Astrocyte (in vitro differentiated cells and primary cell): Measurements from ENCODE around the gene RPAP3. TPM values are rescaled to one million over a fixed set of nuclear protein-coding genes. Genes with fewer than 3 reads are reported as not detected.

ENCODE experiments used
- DNase-seq: peaks from one replicate; pipeline ENCODE4 v3.0.0-alpha.2; 2010; ENCODE audit warnings: low read depth
- FAIRE-seq: peaks from 2 replicates; lab custom pipeline; 2011; peaks lifted over from hg19 to GRCh38; lab: Jason Lieb, UNC
- H2AFZ ChIP-seq: 2 replicates; pipeline ENCODE4 v1.6.0; 2012; ENCODE audit warnings: low read depth, low read length, inconsistent platforms
- H3K27ac ChIP-seq: 2 replicates; pipeline ENCODE4 v1.5.1; 2011; ENCODE audit warnings: low read depth, low read length, inconsistent platforms
- H3K27me3 ChIP-seq: 2 replicates; pipeline ENCODE4 v1.6.0; 2011; ENCODE audit warnings: low read length, inconsistent platforms; ENCODE audit not compliant: insufficient read depth
- H3K36me3 ChIP-seq: 2 replicates; pipeline ENCODE4 v1.5.1; 2011; ENCODE audit warnings: low read length, inconsistent platforms; ENCODE audit not compliant: insufficient read depth
- H3K4me1 ChIP-seq: 2 replicates; pipeline ENCODE4 v1.5.1; 2011; ENCODE audit warnings: low read length, inconsistent platforms; ENCODE audit not compliant: insufficient read depth
- H3K4me2 ChIP-seq: 2 replicates; pipeline ENCODE4 v1.6.0; 2012; ENCODE audit warnings: low read length, inconsistent platforms
- H3K4me3 ChIP-seq: 2 replicates; pipeline ENCODE4 v1.5.1; 2011; ENCODE audit warnings: low read depth, mild to moderate bottlenecking, low read length, inconsistent platforms; ENCODE audit not compliant: insufficient read depth
- H3K79me2 ChIP-seq: 2 replicates; pipeline ENCODE4 v1.6.0; 2012; ENCODE audit warnings: mild to moderate bottlenecking, low read length, inconsistent platforms; ENCODE audit not compliant: insufficient read depth
- H3K9ac ChIP-seq: 2 replicates; pipeline ENCODE4 v1.6.0; 2012; ENCODE audit warnings: mild to moderate bottlenecking, low read length, inconsistent platforms
- H3K9me3 ChIP-seq: 2 replicates; pipeline ENCODE4 v1.5.1; 2012; ENCODE audit warnings: low read depth, mild to moderate bottlenecking, low read length, inconsistent platforms; ENCODE audit not compliant: insufficient read depth
- H4K20me1 ChIP-seq: 2 replicates; pipeline ENCODE4 v1.6.0; 2012; ENCODE audit warnings: low read length, inconsistent platforms; ENCODE audit not compliant: insufficient read depth
- H3K27ac Mint-ChIP-seq: one replicate; pipeline ENCODE4 v1.8.0; 2021; ENCODE audit warnings: mild to moderate bottlenecking, mixed read lengths; ENCODE audit not compliant: unreplicated experiment
- H3K27me3 Mint-ChIP-seq: one replicate; pipeline ENCODE4 v1.8.0; 2021; ENCODE audit warnings: low read depth, mixed read lengths; ENCODE audit not compliant: unreplicated experiment
- H3K36me3 Mint-ChIP-seq: one replicate; pipeline ENCODE4 v1.8.0; 2021; ENCODE audit warnings: low read depth, mixed read lengths; ENCODE audit not compliant: unreplicated experiment
- H3K4me1 Mint-ChIP-seq: one replicate; pipeline ENCODE4 v1.8.0; 2021; ENCODE audit warnings: low read depth, mixed read lengths; ENCODE audit not compliant: unreplicated experiment
- H3K4me3 Mint-ChIP-seq: one replicate; pipeline ENCODE4 v1.8.0; 2021; ENCODE audit warnings: mild to moderate bottlenecking, moderate library complexity, mixed read lengths; ENCODE audit not compliant: unreplicated experiment
- H3K9me3 Mint-ChIP-seq: one replicate; pipeline ENCODE4 v1.8.0; 2021; ENCODE audit warnings: mild to moderate bottlenecking, mixed read lengths; ENCODE audit not compliant: unreplicated experiment
- CTCF ChIP-seq: IDR thresholded peaks from 2 replicates; pipeline ENCODE4 v1.5.1; 2011; ENCODE audit warnings: low read depth, mild to moderate bottlenecking, inconsistent platforms, low read length, moderate library complexity; ENCODE audit not compliant: insufficient read depth
- EZH2 ChIP-seq: IDR thresholded peaks from 2 replicates; pipeline ENCODE4 v1.6.1; 2012; ENCODE audit warnings: mild to moderate bottlenecking, low read length, inconsistent platforms; ENCODE audit not compliant: insufficient read depth
- total RNA-seq: library from RNA; stranded (reverse); gene quantifications from 2 replicates; pipeline ENCODE4 v1.2.1, GENCODE V29; 2021

The RPAP3 gene
- total RNA-seq, 1 donor from 2014 or later: 39.2 TPM

DNA sequence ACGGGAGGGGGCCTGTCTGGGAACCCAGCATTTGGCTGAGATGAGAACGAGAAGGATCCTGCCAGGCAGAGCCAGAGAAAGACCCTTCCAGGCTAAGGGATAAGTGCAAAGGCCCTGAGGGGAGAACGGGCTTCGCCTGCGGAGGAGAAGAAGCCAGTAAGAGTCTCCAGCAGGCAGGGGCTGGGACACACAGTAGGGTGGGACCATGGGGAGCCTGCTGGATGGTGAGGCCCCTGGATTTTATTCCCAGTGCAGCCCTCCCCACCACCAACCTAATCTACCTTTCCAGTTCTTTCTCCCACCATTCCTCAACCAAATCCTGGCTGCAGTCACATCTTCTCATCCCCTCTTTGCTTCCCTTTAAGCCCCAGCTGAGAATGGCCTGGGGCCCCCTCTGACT, 40.2 kb upstream of the RPAP3 start:
- H3K4me1 ChIP-seq: peaks cover 3% of the 10 kb centered on the region
- no peak for FAIRE-seq
- no peak overlapping the region for H3K27ac Mint-ChIP-seq

GRCh38 chr12:47745485-47746041, 39.7 kb upstream of the RPAP3 start:
- FAIRE-seq (no peak), DNase-seq (no peak)
- H3K4me1 Mint-ChIP-seq: peaks cover 6% of the 10 kb centered on the region
- H3K4me1 ChIP-seq: peaks cover 3% of the 10 kb centered on the region
- no peaks in the 10 kb centered on the region for H3K79me2 ChIP-seq
- H3K27ac Mint-ChIP-seq: no peak overlapping the region
- peaks cover 71% of the 10 kb centered on the region for H3K27me3 Mint-ChIP-seq
- H3K9me3 ChIP-seq: no peaks in the 10 kb centered on the region
- H3K4me3 Mint-ChIP-seq: no peak overlapping the region
- H3K27me3 ChIP-seq: peaks cover 16% of the 10 kb centered on the region
- no peaks in the 10 kb centered on the region for H3K36me3 ChIP-seq
- H2AFZ ChIP-seq: no peak overlapping the region
- peaks cover 3% of the 10 kb centered on the region for H3K9me3 Mint-ChIP-seq
- no peaks in the 10 kb centered on the region for H4K20me1 ChIP-seq
- no peak overlapping the region for H3K9ac ChIP-seq
- no peak overlapping the region for H3K4me3 ChIP-seq
- peaks cover 19% of the 10 kb centered on the region for H3K36me3 Mint-ChIP-seq
- H3K27ac ChIP-seq: no peak overlapping the region
- no peak for TF ChIP-seq CTCF
- no peak for TF ChIP-seq EZH2
- H3K4me2 ChIP-seq: no peak overlapping the region

More for the DNA sequence above, 40.2 kb upstream of the RPAP3 start:
- no peak overlapping the region for H3K4me2 ChIP-seq
- no peak overlapping the region for H3K9ac ChIP-seq
- Mint-ChIP-seq H3K4me3 (no peak overlapping the region), H3K9me3 (peaks cover 3% of the 10 kb centered on the region), H3K27me3 (peaks cover 71% of the 10 kb centered on the region), H3K4me1 (peaks cover 6% of the 10 kb centered on the region), H3K36me3 (peaks cover 23% of the 10 kb centered on the region)
- H3K27ac ChIP-seq: no peak overlapping the region
- peaks cover 16% of the 10 kb centered on the region for H3K27me3 ChIP-seq
- H3K4me3 ChIP-seq: no peak overlapping the region
- H2AFZ ChIP-seq: no peak overlapping the region
- no peaks in the 10 kb centered on the region for H3K9me3 ChIP-seq
- DNase-seq: no peak
- no peaks in the 10 kb centered on the region for H3K36me3 ChIP-seq
- no peaks in the 10 kb centered on the region for H4K20me1 ChIP-seq
- no peak for TF ChIP-seq EZH2
- TF ChIP-seq CTCF: no peak
- no peaks in the 10 kb centered on the region for H3K79me2 ChIP-seq

- H3K27ac Mint-ChIP-seq: no peak overlapping the region
- H3K27ac ChIP-seq: no peak overlapping the region
These were observed 39.1 kb upstream of the RPAP3 start for GRCh38 chr12:47744778-47745436.

More at GRCh38 chr12:47744778-47745436, 39.1 kb upstream of the RPAP3 start:
- peaks cover 66% of the 10 kb centered on the region for H3K27me3 Mint-ChIP-seq
- peaks cover 6% of the 10 kb centered on the region for H3K4me1 Mint-ChIP-seq
- FAIRE-seq (no peak), DNase-seq (no peak)
- no peak overlapping the region for H3K9ac ChIP-seq
- no peaks in the 10 kb centered on the region for H4K20me1 ChIP-seq
- H3K9me3 Mint-ChIP-seq: peaks cover 3% of the 10 kb centered on the region
- no peak overlapping the region for H3K4me3 Mint-ChIP-seq
- H3K27me3 ChIP-seq: peaks cover 16% of the 10 kb centered on the region
- H2AFZ ChIP-seq: no peak overlapping the region
- H3K79me2 ChIP-seq: no peaks in the 10 kb centered on the region
- no peaks in the 10 kb centered on the region for H3K9me3 ChIP-seq
- H3K4me1 ChIP-seq: peaks cover 3% of the 10 kb centered on the region
- peaks cover 14% of the 10 kb centered on the region for H3K36me3 Mint-ChIP-seq
- no peak overlapping the region for H3K4me3 ChIP-seq
- H3K4me2 ChIP-seq: no peak overlapping the region
- no peak for TF ChIP-seq CTCF
- TF ChIP-seq EZH2: no peak
- no peaks in the 10 kb centered on the region for H3K36me3 ChIP-seq
